Measurements from ENCODE around the gene LRP5. TPM values are rescaled to one million over a fixed set of nuclear protein-coding genes. Genes with fewer than 3 reads are reported as not detected.

LRP5 gene
- total RNA-seq, 1 donor from 2014 or later: 65.0 TPM

- Mint-ChIP-seq H3K36me3 (peaks cover 1% of the 10 kb centered on the region), H3K27ac (peak overlapping the region; percentile 94), H3K9me3 (no peaks in the 10 kb centered on the region), H3K4me1 (ENCODE audit: unreplicated experiment) (peaks cover 52% of the 10 kb centered on the region), H3K4me3 (peak overlapping the region; percentile 68), H3K27me3 (no peaks in the 10 kb centered on the region)
- DNase-seq (ENCODE audit: extremely low spot score, unreplicated experiment): no peak
- TF ChIP-seq CTCF (conservative IDR thresholded peaks at IDR 0.05): no peak
These were observed 15.4 kb downstream of the LRP5 start for GRCh38 chr11:68327586-68328370.

GRCh38 chr11:68328374-68329091, 16.1 kb downstream of the LRP5 start:
- no peaks in the 10 kb centered on the region for H3K9me3 Mint-ChIP-seq
- peak overlapping the region; percentile 94 for H3K27ac Mint-ChIP-seq

GRCh38 chr11:68329536-68329935, 17.1 kb downstream of the LRP5 start:
- H3K27me3 Mint-ChIP-seq: no peaks in the 10 kb centered on the region
- peaks cover 4% of the 10 kb centered on the region for H3K36me3 Mint-ChIP-seq
- TF ChIP-seq CTCF (conservative IDR thresholded peaks at IDR 0.05): no peak
- no peak for DNase-seq (ENCODE audit: extremely low spot score, unreplicated experiment)
- peak overlapping the region; percentile 76 for H3K4me3 Mint-ChIP-seq
- no peaks in the 10 kb centered on the region for H3K9me3 Mint-ChIP-seq
- peak overlapping the region; percentile 94 for H3K27ac Mint-ChIP-seq
- peaks cover 55% of the 10 kb centered on the region for H3K4me1 Mint-ChIP-seq (ENCODE audit: unreplicated experiment)

More at GRCh38 chr11:68328374-68329091, 16.1 kb downstream of the LRP5 start:
- no peak for TF ChIP-seq CTCF (conservative IDR thresholded peaks at IDR 0.05)
- peak; percentile 81 for DNase-seq (ENCODE audit: extremely low spot score, unreplicated experiment)
- Mint-ChIP-seq H3K36me3 (peaks cover 4% of the 10 kb centered on the region), H3K4me1 (ENCODE audit: unreplicated experiment) (peaks cover 55% of the 10 kb centered on the region), H3K4me3 (peak overlapping the region; percentile 68), H3K27me3 (no peaks in the 10 kb centered on the region)

- Mint-ChIP-seq H3K9me3 (no peaks in the 10 kb centered on the region), H3K4me1 (ENCODE audit: unreplicated experiment) (peaks cover 55% of the 10 kb centered on the region), H3K27ac (peak overlapping the region; percentile 94), H3K4me3 (peak overlapping the region; percentile 76), H3K36me3 (peaks cover 4% of the 10 kb centered on the region), H3K27me3 (no peaks in the 10 kb centered on the region)
- DNase-seq (ENCODE audit: extremely low spot score, unreplicated experiment): no peak
- no peak for TF ChIP-seq CTCF (conservative IDR thresholded peaks at IDR 0.05)
These were observed 17.7 kb downstream of the LRP5 start for GRCh38 chr11:68329978-68330699.

GRCh38 chr11:68330700-68331337, 18.4 kb downstream of the LRP5 start:
- Mint-ChIP-seq H3K4me1 (ENCODE audit: unreplicated experiment) (peaks cover 55% of the 10 kb centered on the region), H3K27me3 (no peaks in the 10 kb centered on the region)

More at GRCh38 chr11:68330700-68331337, 18.4 kb downstream of the LRP5 start:
- H3K4me3 Mint-ChIP-seq: peak overlapping the region; percentile 76
- no peaks in the 10 kb centered on the region for H3K9me3 Mint-ChIP-seq
- no peak for TF ChIP-seq CTCF (conservative IDR thresholded peaks at IDR 0.05)
- DNase-seq (ENCODE audit: extremely low spot score, unreplicated experiment): no peak
- H3K36me3 Mint-ChIP-seq: peaks cover 4% of the 10 kb centered on the region
- H3K27ac Mint-ChIP-seq: peak overlapping the region; percentile 94

Measured in type B pancreatic cell (in vitro differentiated cells).